ENCODE results near the gene PCDHA3.

- TF ChIP-seq EZH2 (IDR thresholded peaks at IDR 0.05; ENCODE audit: insufficient read depth, poor library complexity, severe bottlenecking) (no peak), EZH2phosphoT487 (IDR thresholded peaks at IDR 0.05; ENCODE audit: insufficient read depth, low read depth) (no peak)
These were observed 47.3 kb upstream of the PCDHA3 start for GRCh38 chr5:140753561-140753960.
